PC-9 (cell line): ENCODE results near the gene OR8S1.
"Not testable (repeated sequence)": the region's sequence is repeated elsewhere in the genome, so short reads cannot be mapped to it uniquely, and the experiment has no call there.

Experiments used
- EZH2 ChIP-seq: fragments of 200-600 bp; sonication (generic); IDR thresholded peaks from 2 replicates; pipeline ENCODE4 v1.8.0; 2017; ENCODE audit warnings: antibody characterized with exemption, low read depth
- TF ChIP-seq, protein P1 (sequence below): fragments of 200-600 bp; sonication (generic); conservative IDR thresholded peaks from 2 replicates; pipeline ENCODE4 v1.6.1; 2017; ENCODE audit warnings: mixed run types, antibody characterized with exemption, mild to moderate bottlenecking, moderate library complexity

DNA sequence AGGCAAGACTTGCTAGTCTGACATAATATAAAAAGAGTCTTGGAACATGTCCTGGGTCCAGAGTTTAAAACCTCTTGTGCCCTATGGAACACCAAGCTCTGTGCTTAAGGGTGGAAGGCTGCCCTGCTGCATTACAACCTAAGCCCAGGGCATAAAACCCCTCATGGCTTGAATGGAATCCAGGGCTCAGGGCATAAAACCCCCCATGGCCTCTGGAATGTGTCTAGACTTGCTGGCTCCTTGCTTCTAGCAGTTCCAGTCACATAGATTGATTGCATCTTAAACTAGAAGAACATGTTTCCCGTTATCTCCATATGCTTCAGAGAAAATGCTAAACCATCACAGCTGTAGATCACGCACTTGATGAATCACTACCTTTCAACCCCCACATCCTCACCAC, 18.6 kb upstream of the OR8S1 start:
- TF ChIP-seq, protein P1, sequence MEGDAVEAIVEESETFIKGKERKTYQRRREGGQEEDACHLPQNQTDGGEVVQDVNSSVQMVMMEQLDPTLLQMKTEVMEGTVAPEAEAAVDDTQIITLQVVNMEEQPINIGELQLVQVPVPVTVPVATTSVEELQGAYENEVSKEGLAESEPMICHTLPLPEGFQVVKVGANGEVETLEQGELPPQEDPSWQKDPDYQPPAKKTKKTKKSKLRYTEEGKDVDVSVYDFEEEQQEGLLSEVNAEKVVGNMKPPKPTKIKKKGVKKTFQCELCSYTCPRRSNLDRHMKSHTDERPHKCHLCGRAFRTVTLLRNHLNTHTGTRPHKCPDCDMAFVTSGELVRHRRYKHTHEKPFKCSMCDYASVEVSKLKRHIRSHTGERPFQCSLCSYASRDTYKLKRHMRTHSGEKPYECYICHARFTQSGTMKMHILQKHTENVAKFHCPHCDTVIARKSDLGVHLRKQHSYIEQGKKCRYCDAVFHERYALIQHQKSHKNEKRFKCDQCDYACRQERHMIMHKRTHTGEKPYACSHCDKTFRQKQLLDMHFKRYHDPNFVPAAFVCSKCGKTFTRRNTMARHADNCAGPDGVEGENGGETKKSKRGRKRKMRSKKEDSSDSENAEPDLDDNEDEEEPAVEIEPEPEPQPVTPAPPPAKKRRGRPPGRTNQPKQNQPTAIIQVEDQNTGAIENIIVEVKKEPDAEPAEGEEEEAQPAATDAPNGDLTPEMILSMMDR: not testable (repeated sequence)
- not testable (repeated sequence) for TF ChIP-seq EZH2
